ENCODE measurements around the gene CCS.
"Not testable (repeated sequence)": the region's sequence is repeated elsewhere in the genome, so short reads cannot be mapped to it uniquely, and the experiment has no call there.

CCS gene

GRCh38 chr11:66561975-66562248, 31.1 kb upstream of the CCS start:
- no peak for DNase-seq

- no peak for DNase-seq
Observed at GRCh38 chr11:66562275-66562674, 30.7 kb upstream of the CCS start.

- no peak for DNase-seq
Observed at GRCh38 chr11:66562907-66563583, 29.9 kb upstream of the CCS start.

- DNase-seq = no peak
Observed at GRCh38 chr11:66563832-66564231, 29.2 kb upstream of the CCS start.

GRCh38 chr11:66564538-66564937, 28.4 kb upstream of the CCS start:
- no peak for DNase-seq

GRCh38 chr11:66564984-66565383, 28.0 kb upstream of the CCS start:
- no peak for DNase-seq

GRCh38 chr11:66566221-66566620, 26.8 kb upstream of the CCS start:
- DNase-seq = no peak

- no peak for DNase-seq
Observed at GRCh38 chr11:66567787-66568123, 25.2 kb upstream of the CCS start.

GRCh38 chr11:66568124-66568916, 24.7 kb upstream of the CCS start, which contains the start of gene CTSF:
CTSF (minus strand) TSS chr11:66568606; CDS start chr11:66568486, 120 bp downstream.
- peak; percentile 86 for DNase-seq

GRCh38 chr11:66569076-66569475, 23.9 kb upstream of the CCS start:
- no peak for DNase-seq

- no peak for DNase-seq
Observed at GRCh38 chr11:66570079-66570849, 22.7 kb upstream of the CCS start.

- DNase-seq = no peak
Observed at GRCh38 chr11:66570850-66571180, 22.2 kb upstream of the CCS start.

GRCh38 chr11:66579017-66579606, 13.9 kb upstream of the CCS start:
- peak; percentile 83 for DNase-seq

GRCh38 chr11:66580803-66581202, 12.2 kb upstream of the CCS start:
- DNase-seq = no peak

- DNase-seq = no peak
Observed at GRCh38 chr11:66581261-66581660, 11.7 kb upstream of the CCS start.

- DNase-seq = not testable (repeated sequence)
Observed at GRCh38 chr11:66582565-66583147, 10.3 kb upstream of the CCS start.

GRCh38 chr11:66585447-66585846, 7.5 kb upstream of the CCS start:
- DNase-seq = not testable (repeated sequence)

- no peak for DNase-seq
Observed at GRCh38 chr11:66586136-66586535, 6.8 kb upstream of the CCS start.

GRCh38 chr11:66589315-66589714, 3.7 kb upstream of the CCS start:
- DNase-seq = not testable (repeated sequence)

GRCh38 chr11:66589996-66590675, 2.8 kb upstream of the CCS start:
- no peak for DNase-seq

GRCh38 chr11:66591175-66591574, 1.8 kb upstream of the CCS start:
- no peak for DNase-seq

- DNase-seq = no peak
Observed at GRCh38 chr11:66593303-66593635, 284 bp downstream of the CCS start.

GRCh38 chr11:66593650-66594049, 665 bp downstream of the CCS start:
- DNase-seq = no peak

Measured in femur (tissue), 1 donor.